Glomerular visceral epithelial cell (primary cell): Measurements from ENCODE around the gene ZC3H12C.
A peak's percentile ranks its signal among the peaks of the same experiment; 100 is the strongest.

Experiments used
- DNase-seq: peaks from one replicate; pipeline ENCODE4 v3.0.0-alpha.2; 2016; ENCODE audit errors: extremely low spot score

ZC3H12C gene

DNA sequence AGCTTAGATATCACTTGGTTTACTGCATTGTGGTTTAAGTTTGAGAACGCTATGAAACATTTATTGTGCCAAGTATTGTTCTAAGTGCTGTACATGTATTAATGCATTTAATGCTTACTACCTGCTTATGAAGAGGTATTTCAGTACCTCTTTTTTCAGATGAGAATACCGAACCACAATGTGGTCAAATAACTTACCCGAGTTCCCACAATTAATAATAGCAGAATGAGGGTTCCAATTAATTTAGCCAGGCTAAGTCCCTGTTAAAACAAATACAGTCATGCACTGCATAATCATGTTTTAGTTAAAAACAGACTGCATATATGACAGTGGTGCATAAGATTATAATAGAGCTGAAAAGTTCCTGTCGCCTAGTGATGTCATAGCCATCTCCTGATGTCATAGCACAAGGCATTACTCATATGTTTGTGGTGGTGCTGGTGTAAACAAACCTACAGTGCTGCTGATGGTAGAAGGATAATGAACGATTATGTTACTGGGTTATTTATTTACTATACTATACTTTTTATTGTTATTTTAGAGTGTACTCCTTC is 4.3 kb downstream of the ZC3H12C start:
- no peak for DNase-seq

DNA sequence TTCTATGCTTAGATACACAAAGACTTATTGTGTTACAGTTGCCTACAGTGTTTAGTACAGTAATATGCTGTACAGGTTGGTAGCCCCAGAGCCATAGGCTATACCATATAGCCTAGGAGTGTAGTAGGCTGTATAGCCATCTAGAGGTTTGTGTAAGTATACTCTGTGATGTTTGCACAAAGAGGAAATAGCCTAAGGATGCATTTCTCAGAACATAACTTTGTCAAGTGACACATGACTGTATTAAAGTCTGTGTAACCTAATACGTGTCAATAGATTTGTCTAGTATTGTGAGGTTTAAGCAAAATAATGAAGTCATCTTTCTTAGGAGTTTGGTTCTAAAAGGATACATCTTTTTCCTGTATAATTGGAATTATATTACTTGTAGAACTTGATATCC is 5.5 kb downstream of the ZC3H12C start:
- DNase-seq: no peak

DNA sequence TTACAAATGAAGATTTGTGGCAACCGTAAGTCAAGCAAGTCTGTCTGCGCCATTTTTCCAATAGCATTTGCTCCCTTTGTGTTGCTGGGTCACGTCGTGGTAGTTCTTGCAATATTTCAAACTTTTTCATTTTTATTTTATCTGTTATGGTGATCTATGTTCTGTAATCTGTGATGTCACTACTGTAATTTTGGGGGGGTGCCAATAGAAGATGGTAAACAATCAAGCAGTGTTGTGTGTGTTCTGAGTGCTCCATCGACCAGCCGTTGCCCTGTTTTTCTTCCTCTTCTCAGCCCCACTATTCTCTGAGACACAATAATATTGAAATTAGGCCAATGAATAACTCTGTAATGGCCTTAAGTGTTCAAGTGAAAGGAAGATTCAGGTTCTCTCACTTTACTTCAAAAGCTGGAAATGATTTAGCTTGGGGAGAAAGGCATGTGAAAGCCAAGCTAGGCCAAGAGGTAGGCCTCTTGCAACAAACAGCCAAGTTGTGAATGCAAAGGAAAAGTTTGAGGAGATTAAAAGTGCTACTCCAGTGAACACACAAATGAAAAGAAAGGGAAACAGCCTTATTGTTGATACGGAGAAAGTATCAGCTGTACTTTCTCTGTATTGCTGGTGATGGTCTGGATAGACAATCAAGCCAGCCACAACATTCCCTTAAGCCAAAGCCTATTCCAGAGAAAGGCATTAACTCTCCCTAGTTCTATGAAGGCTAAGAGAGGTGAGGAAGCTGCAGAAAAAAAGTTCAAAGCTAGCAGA is 7.5 kb downstream of the ZC3H12C start:
- DNase-seq: no peak

GRCh38 chr11:110106713-110107274 is 13.6 kb downstream of the ZC3H12C start:
- DNase-seq: no peak

DNA sequence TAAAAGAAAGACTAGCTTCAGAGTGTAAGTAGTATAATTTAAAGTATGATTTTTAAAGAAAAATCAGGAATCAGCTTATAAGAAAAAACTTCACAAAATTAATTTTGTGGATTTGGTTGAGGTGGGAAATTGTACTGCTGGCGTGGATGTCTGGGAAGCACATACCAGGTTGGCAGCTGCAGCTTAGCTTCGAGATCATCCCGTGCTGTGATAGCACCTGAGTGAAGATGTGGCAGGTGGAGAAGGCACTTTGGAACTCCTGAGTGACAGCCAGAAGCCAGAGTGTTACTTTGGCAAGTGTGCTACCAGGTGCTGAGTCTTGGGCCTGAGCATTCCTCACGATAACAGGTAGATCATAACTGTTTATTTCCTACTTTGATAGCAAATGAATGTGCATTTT is 17.7 kb downstream of the ZC3H12C start:
- DNase-seq: no peak

DNA sequence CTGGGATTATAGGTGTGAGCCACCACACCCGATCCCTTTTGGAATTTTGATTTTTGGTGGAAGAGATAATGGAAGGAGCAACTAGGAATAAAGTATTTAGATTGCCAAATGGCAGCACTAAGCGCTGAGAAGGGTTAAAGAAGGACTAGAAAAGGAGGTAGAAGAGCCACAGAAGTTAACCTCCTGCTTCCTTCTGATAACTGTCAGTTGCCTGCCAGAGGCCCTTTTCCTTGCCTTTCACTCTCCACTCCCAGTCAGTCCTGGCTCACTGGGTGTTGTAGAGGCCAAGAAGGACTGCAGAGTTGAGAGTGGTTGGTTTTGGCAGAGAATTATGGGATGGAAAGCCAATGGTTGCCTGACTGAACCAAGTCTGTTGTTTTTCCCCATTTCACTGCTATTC is 19.3 kb downstream of the ZC3H12C start:
- no peak for DNase-seq

- no peak for DNase-seq
Observed at GRCh38 chr11:110113505-110113904, 20.3 kb downstream of the ZC3H12C start.

DNA sequence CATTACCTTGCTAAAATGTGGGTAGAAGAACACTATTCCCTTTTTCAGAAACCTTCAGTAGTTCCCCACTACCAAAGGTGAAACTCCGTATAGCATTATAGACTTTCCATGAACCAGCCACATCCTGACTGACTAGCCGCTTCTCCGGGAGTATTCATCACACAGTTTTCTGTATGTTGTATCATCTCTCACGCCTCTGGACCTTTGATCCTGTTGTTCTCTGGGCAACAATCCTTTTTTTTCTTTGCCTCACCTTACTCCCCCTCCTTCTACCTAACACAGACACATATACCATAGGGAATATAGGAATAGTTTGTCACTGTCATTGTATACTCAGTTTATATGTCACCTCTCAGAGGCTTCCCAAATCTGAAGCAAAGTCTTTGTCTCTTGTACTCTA is 20.8 kb downstream of the ZC3H12C start:
- no peak for DNase-seq

GRCh38 chr11:110119317-110119716 is 26.1 kb downstream of the ZC3H12C start:
- DNase-seq: no peak

GRCh38 chr11:110121204-110121603 is 28.0 kb downstream of the ZC3H12C start:
- peak; percentile 30 for DNase-seq

DNA sequence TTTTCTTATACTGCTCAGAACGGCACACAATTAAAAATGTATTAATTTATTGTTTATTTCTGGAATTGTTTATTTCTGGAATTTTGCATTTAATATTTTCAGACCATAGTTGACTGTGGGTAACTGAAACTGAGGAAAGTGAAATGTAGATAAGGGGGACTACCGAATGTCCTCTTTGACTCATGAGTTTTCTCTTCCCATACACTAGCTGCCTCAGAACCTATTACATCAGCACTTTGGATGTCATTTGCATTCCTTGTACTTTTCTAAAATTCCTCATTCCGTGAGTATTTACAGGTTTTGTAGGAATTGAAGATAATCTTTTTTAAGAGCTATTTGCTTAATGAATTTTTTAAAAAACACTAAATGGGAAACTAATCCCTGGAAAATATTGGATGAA is 29.8 kb downstream of the ZC3H12C start:
- no peak for DNase-seq

GRCh38 chr11:110124605-110125004 is 31.4 kb downstream of the ZC3H12C start:
- no peak for DNase-seq

DNA sequence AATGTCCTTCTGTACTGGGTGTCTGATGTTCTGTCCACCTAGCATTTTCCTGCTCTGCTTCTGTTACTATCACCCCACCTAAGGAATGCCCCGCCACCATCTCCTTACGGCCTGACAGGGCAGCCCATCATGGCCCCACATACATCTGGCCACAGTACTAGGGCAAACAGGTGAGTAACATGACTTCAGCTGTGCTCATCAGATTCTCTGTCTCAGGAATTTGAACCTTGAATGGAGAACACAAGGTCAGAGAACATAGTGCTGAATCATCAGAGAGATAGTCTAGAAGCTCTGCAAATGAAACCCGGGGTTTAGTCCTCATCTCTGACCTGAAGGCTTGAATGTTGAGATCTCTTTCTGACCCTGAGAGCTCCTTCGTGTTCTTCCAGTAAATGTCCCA is 32.4 kb downstream of the ZC3H12C start:
- no peak for DNase-seq

GRCh38 chr11:110126936-110127335 is 33.7 kb downstream of the ZC3H12C start:
- no peak for DNase-seq

- DNase-seq: no peak
Observed at GRCh38 chr11:110128161-110128560, 35.0 kb downstream of the ZC3H12C start.

DNA sequence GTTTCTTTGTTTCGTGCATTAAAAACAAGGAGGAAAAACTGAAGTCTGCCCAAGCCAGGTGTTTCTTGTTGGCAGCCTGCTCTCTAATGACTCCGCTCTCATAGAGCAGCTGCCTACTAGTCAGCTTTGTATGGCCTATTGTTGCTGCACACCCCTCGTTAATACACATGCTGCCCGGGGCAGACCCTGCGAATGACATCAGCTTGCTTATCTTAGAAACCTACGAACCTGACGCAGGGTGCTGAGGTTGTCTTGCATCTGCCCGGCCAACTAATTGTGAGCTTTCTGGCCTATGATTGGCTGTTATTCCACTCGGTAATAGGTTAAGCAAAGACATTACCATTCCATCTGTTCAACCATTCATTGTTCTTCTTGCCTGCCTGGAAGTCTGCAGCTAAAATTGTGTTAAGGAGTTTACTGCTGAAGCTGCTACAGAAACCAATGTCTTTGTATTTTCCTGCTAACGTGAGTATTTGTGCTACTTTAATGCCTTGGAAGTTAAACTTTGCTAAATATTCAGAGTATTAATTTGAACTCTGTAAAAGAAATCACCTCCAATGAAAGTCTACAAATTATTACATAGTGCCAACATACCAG is 37.5 kb downstream of the ZC3H12C start:
- DNase-seq: no peak

DNA sequence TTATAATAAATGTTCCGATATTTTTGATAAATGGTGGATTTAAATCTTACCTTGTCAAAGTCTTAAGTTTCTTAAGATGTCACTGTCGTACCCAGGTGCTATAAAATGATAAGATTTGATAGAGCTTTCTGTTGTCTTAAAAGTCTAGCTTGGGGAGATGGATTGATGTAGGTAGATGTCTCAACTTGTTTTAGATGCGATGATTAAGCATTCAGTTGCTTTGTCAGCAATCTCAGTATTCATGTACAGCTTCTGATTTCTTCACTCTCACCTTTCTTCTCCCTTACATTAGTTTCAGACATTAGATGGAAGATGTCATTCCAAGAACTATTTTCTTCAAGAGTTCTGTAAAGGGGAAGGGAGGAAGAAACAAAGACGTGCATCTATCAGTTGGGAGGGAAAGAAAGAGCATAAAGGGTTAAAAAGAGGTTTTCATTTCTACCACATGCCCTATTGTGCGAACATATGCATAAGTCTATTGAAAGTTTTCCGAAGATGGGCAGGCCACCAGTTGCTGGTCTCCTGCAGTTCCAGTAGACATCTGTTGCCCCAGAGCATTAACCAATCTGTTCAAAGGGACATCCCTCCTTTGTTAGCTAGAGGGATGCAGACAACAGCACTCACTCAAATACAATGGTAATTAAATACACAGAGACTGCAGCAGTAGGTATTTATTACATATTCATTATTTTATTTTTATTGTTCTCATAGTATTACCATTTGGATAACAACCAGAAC is 38.4 kb downstream of the ZC3H12C start:
- no peak for DNase-seq

- DNase-seq: no peak
Observed at GRCh38 chr11:110133160-110133559, 40.0 kb downstream of the ZC3H12C start.

GRCh38 chr11:110134110-110134509 is 40.9 kb downstream of the ZC3H12C start:
- DNase-seq: no peak

DNA sequence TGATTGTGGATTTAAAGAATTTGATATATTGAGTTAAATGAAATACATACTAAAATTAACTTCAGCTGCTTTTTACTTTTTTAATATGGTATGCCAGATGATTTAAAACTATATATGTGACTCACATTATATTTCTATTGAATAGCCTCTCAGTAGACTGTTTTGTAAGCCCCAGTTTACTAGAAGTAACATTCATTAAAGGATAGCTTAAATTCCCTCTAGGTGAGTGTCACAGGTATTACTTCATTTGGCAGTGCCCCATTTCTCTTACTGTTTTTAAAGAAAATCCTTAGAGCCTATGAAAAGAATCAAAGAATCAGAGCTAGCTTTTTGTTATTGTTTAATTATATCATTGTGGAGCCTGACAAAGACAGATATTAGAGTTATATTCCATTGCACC is 48.6 kb downstream of the ZC3H12C start:
- DNase-seq: no peak

DNA sequence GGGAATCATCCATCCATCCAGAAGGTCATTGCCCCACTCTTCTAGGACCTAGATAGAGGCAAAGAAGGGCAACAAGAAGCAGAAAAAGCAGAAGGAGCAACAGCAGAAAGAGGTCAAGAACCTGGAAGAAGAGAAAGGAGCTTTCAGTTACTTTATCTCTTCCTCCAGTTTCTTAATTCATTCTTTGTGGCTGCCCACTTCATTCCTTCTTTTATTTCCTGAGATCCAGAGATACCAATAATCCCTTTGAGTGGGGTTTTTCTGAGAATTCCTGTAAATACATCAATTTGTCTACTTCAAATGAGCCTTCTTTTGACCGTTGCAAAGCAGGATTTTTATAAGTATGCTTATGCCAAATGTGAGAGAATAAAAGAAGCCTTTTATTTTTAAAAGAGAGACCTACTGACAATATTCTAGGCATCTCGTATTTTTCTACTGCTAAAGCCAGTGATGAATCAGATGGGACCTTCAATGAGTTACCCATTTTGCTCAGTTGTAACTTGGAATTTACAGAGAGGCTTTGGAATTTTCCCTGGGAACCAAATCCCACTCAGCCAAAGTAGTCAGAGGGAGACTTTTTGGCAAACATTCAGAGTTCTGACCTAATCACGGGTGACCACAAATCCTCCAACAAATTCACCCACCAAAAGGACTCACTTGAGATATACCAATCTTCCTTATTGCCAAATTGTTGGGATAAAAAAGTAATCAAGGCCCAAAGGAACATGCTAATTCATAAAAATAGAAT is 54.9 kb downstream of the ZC3H12C start:
- DNase-seq: peak; percentile 88
